HG03064 (cell line): ENCODE data around the gene CPT1B.
"Not testable (repeated sequence)": the region's sequence is repeated elsewhere in the genome, so short reads cannot be mapped to it uniquely, and the experiment has no call there.

ENCODE experiments used
- ATAC-seq: cut with Tn5 transposase; IDR thresholded peaks from one replicate; pipeline ENCODE4 v1.9.1; 2021; ENCODE audit warnings: low read depth; ENCODE audit not compliant: unreplicated experiment

The CPT1B gene

DNA sequence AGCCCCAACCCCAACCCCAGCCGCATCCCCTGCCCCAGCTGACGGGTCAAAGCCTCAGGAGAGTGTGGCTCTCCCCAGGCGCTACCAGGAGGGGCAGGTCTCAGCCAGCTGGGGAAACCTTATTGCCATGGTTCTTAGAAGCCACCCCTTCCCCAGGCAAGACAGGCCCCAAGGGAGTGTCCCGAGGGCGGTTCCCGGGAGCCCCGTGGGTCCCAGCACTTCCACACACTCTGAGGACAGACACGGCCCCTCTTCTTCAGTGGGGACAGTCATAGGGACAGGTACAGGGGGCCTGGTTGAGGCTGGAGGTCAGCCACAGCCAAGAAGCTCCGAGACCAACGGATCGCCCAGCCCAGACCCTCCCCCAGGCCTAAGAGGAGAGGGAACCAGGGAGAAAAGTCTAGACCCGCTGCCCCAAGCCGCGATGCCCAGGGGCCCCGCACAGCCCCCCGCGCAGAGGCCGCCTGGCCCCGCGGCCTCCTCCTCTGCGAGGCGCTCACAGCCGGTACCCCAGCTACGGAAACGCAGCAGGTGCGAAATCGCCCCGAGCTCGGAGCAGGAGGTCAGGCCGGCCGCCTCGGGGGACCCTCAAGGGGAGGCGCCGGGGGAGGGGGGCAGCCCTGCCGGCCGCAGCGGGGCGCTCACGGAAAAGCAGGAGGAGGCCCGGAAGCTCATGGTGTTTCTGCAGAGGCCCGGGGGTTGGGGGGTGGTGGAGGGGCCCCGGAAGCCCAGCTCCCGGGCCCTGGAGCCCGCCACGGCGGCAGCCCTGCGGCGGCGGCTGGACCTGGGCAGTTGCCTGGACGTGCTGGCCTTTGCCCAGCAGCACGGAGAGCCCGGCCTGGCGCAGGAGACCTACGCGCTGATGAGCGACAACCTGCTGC is 29.9 kb downstream of the CPT1B start:
- ATAC-seq: no peak

DNA sequence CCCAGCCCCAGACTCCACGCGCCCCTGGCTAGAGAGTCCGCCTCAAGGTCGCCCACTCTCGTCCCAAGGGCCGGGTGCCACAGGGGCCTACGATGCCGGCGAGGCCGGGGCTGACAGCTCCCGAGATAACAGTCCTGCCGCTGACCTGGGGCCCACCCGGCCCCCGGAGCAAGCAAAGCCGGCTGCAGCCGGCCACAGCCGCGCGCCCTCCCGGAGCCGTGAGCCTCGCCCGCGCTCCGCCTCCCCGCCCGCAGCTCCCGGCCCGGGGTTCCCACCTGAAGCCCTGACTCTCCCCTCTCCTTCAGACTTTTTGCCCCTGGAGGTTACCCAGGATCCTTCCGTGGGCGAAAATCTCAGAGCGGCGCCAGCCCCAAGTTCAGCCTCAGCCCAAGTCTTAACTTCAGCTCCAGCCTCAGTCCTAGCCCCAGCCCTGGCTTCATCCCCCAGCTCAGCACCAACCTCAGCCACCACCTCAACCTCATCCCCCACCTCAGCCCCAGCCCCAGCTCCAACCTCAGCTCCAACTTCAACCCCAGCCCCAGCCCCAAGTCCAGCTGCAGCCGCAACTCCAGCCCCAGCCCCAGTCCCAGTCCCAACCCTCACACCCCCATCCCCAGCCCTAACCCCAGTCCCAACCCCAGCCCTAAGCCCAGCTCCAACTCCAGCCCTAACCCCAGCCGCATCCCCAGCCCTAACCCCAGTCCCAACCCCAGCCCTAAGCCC is 30.8 kb downstream of the CPT1B start:
- no peak for ATAC-seq

DNA sequence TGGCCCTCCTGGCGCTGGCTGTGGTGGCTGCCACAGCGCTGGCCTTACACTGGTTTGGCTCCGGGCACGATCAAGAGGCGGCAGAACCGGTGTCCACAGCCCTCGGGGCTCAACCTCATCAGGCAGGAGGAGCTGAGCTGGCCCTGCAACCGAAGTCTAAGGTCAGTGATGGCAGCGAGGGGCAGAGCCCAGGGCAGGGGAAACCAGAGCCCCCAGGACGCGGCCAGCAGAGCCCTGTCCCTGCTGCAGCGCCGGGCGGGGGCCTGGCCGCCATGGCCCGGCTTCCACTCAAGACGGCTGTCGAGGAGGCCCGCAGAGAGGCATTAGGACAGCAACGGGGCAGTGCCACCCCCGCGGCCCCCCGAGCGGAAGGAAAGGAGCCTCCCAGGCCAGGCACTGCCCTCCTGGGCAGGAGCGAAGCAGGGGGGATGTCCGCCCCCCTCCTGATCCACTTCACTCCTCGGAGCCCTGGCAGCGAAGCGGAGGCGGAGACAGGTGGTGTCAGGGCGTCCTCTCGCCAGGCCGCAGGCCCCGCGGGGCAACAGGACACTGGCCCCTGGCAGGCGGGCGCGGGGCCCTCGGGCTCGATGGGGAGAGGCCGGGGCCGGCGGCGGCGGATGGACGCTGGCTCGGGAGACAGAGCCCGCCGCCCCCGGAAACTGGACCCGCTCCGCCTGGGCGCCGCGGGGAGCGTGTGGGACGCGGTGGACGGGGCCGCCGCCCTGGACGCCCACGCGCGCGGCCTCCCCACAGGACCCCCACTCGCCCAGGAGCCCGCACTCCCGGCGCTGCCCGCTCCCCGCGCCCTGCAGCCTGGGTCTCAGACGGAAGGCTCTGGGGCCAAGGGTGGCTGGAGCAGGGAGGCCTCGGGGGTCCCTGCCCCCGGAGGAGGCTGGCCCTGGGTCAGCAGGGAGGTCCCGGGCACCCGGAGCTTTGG is 31.6 kb downstream of the CPT1B start:
- ATAC-seq: no peak

DNA sequence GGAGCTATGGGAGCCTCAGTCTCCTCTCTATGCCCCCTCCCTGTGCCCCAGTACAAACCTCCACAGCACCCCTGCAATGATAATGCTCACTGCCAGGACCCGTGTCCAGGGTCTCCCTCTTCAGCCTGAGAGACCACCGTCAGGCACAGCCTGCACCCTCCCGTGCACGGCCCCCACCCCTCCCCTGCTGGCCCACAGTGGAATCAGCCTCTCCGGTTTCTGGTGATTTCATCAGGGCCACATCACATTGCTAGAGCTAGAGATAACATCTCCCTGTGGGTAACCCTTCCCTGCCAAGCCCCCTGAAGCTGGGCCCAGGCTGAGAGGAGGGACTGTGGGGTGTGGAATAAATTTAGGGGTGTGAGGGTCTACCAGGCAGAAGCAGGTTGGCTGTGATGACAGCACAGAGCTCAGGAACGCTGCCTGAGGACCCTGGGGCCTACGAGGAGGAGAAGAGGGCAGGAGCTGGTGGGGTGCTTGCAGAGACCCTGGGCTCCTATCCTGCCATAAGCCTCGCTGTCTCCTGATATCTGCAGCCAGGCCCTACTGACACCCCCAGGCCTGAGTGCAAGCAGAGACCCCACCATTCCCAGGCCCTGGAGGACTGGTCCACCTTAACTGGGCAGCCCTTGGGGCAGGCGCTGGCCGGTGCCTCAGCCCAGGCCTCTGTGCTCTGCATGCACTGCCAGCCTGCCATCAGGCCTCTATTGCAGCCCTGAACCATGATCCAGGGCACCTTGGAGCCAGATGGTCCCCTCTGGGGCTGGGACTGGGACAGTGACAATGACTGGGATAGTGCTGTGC is 32.5 kb downstream of the CPT1B start, which contains the start of gene KLHDC7B:
Gene KLHDC7B (plus strand): TSS at position 378 of the 804 bp plus-strand sequence. CDS start 345 bp downstream, at position 723.
- ATAC-seq: no peak

DNA sequence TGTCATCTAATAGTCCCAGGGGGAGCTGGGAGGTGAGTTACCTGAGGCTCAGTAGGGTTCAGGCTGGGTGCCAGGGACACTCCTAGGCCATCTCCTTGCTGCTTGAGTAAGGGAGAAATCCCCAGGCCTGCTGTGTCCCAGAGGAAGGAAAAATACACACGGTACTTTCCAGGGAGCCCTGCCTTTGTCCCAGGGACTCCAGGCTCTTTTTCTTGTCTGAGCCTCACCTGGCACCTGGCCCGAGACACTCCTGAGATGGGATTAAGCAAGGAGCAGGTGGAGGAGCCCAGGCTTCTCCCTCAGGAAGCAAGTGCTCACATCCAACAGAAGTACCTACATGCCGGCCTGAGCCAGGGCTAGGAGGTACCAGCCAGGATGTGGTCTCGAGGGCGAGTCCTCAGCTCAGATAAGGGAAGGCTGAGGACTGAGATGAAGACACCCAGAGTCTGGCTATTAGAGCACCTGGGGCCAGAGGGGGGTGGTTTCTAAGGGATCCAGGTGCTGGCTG is 33.4 kb downstream of the CPT1B start:
- ATAC-seq: no peak

DNA sequence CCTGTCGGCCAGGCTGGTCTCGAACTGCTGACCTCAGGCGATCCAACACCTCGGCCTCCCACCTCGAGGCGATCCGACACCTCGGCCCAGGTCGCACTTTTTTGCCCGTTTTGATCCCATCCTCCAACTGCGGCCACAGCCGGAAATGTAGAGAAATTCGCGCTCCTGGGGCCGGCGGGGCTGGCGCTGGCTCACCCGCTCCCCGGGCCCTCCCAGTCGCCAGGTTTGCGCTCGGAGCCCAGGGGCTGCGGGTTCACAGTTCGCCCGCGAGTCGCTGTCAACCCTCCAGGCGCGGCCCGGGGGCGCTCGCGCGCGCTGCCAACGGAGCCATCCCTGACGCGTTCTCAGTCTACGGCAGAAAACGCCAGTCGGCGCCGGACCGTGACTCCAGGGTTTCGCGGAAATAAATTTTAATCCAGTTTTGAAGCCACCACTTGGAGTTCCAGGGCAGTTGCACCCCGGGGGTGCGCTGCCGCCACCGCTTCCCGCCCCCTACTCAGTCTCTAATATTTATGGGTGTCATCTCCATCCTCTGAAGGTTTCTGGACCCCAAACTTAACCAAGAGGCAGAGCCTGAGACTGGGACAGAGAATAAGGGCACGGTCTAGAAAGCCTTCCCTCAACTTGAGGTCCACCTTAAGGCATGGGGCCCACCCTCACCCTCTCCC is 34.0 kb downstream of the CPT1B start:
- ATAC-seq: no peak

DNA sequence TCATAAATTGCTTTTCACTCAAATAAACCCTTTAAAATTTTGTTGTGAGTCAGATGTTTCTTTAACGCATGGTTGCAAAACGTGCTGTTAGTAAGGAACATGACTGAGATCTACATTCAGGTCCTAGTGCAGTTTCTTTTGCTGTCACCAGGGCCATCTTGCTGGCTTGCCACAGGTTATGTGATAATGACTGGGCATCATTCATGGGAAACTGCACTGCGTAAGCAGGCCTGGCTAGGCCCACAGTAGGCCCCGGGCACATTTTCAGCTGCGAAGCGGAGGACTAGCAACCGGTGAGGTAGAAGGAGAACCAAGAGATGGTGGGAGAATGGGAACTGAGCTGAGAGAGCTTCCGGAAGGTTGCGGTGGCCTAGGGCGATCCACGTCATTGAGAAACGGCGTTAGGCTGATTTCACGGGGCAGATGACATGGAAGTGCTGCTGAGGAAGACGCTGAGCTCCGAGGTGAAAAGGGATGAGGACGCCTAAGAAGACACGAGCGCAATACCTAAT is 35.8 kb downstream of the CPT1B start:
- no peak for ATAC-seq

DNA sequence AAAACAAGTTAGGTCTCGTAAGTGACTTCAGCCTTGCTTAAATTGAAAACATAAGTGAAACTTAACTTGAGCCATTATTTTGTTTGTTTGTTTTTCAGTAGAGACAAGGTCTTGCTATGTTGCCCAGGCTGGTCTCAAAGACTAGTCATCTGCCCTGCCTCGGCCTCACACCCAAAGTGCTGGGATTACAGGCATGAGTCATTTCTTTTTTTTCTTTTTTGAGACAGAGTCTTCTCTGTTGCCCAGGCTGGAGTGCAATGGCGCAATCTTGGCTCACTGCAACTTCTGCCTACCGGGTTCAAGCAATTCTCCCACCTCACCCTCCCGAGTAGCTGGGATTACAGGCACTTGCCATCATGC is 36.6 kb downstream of the CPT1B start:
- ATAC-seq: not testable (repeated sequence)

DNA sequence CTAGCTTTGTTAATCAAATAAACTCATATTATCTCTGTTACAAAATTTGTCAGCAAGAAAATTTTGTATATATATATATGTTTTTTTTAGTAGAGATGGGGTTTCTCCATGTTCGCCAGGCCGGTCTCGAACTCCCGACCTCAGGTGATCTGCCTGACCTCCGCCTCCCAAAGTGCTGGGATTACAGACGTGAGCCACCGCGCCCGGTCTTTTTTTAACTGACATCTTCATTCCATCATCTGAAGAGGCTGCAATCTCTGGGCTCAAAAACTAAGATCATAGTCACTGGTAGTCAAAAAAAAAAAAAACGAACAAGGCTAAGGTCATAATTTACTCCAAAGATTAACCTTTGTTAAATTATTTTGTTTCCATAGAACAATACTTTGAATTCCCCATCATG is 37.8 kb downstream of the CPT1B start:
- ATAC-seq: no peak

DNA sequence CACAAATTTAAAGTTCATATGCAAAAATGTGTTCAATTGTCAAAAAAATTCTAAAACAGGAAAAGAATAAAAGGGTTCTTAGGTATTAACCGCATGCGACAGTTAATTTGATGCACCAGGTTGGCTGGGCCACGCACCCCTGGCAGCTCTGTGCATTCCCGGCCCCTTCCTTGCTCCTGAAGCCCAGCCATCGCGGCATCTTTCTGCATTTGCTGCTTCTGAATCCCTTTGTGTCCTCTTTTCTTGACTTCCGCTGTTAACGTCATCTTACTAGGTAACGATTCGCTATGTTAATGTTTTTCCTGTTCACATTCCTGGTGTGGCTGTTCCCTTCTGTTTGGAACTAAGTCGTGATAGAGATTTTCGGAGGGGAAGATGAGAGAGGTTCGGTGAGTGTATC is 40.5 kb downstream of the CPT1B start:
- no peak for ATAC-seq

DNA sequence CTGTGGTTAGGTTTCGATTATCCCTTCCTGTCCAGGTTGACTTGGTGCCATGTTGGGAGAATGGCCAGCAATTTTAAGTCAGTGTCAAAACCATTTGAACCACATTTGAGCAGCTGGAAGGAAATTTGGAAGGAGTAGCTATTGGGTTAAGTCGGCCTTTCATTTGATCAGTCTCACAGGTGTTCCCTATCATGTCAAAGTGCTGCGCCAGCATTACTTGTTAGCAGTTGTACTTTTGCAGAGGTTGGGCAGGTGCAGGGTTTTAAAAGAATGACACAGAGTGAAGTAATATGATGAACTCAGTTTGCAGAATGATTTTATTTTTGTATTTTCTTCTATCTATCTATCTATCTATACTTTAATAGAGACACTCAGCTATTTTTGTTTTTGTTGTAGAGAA is 42.0 kb downstream of the CPT1B start:
- ATAC-seq: no peak

DNA sequence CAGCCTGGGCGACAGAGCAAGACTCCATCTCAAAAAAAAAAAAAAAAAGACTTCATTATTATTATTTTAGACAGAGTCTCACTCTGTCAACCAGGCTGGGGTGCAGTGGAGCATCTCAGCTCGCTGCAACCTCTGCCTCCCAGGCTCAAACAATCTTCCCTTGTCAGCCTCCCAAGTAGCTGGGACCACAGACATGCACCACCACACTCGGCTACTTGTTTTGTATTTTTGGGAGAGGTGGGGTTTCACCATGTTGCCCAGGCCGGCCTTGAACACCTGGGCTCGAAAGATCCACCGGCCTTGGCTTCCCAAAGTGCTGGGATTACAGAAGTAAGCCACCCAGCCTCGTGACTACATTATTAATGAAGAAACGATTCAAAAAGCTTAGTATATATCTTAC is 43.1 kb downstream of the CPT1B start:
- no peak for ATAC-seq

DNA sequence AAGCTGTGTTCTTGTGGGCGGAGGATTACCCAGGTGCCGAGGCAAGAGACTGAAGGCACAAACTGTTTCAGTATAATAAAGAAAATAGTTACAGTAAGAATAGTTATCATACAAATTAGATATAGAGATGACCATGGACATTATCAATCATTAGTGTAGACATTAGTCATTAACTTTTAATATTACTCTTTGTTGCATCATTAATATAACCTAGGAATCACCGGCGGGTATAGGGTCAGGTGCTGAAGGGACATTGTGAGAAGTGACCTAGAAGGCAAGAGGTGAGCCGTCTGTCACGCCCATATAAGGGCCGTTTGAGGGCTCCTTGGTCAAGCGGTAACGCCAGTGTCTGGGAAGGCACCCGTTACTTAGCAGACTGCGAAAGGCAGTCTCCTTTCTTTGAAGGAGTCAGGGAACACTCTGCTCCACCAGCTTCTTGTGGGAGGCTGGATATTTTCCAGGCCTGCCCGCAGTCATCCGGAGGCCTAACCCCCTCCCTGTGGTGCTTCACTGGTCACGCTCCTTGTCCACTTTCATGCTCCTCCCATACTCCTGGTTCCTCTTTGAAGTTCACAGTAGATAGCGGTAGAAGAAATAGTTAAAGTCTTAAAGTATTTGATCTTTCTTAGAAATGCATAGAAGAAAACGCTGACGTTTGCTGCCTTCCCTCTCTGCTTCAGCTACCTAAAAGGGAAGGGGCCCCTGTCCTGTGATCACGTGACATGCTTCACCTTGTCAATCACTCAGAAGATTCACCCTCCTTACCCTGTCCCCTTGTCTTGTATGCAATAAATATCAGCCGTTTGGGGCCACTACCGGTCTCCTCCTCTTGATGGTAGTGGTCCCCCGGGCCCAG is 44.1 kb downstream of the CPT1B start:
- not testable (repeated sequence) for ATAC-seq

DNA sequence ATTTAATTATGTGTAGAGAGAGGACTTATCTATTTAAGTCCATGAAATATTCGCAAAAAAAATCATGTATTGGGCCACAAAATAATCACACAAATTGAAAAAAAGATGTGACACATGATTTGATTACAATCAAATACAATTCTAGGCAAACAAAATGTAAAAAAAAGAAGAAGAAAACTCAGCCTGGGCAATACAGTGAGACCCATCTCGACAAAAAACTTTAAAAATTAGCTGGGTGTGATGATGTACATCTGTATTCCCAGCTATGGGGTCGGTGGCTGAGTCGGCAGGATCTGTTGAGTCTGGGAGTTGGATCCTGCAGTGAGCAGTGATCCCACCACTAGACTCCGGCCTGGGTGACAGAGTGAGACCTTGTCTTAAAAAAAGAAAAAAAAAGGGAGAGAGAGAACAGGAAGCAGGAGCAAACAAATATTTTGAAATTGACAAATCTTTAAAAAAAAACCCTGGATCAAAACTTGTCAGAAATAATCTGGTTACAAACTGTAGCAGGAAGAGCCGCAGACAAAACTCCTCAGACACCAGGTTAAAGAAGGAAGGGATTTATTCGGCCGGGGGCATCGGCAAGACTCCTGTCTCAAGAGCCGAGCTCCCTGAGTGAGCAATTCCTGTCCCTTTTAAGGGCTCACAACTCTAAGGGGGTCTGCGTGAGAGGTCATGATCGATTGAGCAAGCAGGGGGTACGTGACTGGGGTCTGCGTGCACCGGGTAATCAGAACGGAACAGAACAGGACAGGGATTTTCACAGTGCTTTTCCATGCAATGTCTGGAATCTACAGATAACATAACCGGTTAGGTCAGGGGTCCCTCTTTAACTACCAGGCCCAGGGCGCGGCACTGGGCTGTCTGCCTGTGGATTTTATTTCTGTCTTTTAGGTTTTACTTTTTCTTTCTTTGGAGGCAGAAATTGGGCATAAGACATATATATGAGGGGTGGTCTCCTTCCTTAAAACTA is 45.1 kb downstream of the CPT1B start:
- no peak for ATAC-seq

DNA sequence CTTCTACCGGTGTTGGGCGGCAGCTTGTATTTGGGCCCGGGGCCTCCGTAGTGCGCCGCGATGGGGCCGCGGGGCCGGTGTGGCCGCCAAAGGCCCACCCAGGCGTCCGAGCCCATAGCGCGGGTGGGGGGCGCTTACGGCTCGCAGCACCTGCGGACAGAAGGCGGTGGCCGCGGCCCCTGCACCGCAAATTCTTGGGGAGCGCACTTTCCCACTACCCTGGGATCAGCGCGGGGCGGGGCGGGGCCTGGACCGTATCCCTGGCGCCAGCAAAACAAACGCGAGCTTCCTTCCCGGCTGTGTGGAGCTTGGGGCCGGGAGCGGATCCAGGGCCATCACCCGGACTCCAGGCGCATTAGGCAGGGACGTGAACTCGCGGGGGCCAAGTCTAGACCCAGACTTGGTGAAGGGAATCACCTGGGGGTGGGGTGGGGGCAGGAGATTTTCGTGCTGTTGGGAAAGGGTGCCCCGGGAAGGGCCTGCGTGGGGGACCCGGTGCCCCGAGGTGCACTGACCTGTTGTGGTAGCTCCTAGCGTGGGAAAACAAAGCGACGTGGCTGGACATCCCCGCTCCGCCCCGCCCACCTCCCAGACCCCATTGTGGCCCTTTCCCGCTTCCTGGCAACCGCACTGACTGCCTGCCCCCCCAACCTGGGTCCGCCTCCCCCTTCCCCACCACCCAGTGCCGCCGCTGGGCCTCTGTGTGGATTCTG is 46.1 kb downstream of the CPT1B start:
- no peak for ATAC-seq

DNA sequence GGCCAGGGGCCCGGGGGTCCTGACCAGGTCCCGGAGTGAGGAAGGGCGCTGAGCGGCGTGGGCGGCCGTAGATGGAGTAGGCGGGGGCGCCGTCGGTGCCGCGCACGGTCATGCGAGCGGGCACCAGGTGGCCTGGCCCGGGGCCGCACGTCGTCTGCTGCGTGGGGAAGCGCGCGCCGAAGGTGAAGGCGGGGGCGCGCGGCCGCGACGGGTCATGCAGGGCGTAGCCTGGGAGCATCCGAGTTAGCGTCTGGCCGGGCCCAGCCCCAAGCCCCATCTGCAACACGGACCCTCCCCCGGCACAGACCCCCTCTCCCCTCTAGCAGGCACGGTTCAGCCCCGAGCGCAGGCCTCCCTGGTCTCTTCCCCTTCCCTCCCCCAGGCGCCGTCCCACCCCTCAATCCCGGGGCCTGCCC is 46.7 kb downstream of the CPT1B start:
- ATAC-seq: no peak
